Type B pancreatic cell (in vitro differentiated cells): ENCODE results near the gene ZNF22. TPM values are rescaled to one million over a fixed set of nuclear protein-coding genes. Genes with fewer than 3 reads are reported as not detected.

Experiments
- DNase-seq: peaks from one replicate; pipeline ENCODE4 v3.0.0; 2021; ENCODE audit warnings: mixed read lengths; ENCODE audit not compliant: unreplicated experiment; ENCODE audit errors: extremely low spot score
- H3K27ac Mint-ChIP-seq: 2 replicates; pipeline ENCODE4 v1.8.0; 2021; ENCODE audit warnings: mild to moderate bottlenecking, mixed read lengths
- H3K27me3 Mint-ChIP-seq: 2 replicates; pipeline ENCODE4 v1.8.0; 2021; ENCODE audit warnings: mixed read lengths
- H3K36me3 Mint-ChIP-seq: 2 replicates; pipeline ENCODE4 v1.8.0; 2021; ENCODE audit warnings: mixed read lengths
- H3K4me1 Mint-ChIP-seq: one replicate; pipeline ENCODE4 v1.8.0; 2021; ENCODE audit warnings: mixed read lengths; ENCODE audit not compliant: unreplicated experiment
- H3K4me3 Mint-ChIP-seq: 2 replicates; pipeline ENCODE4 v1.8.0; 2021; ENCODE audit warnings: mild to moderate bottlenecking, mixed read lengths
- H3K9me3 Mint-ChIP-seq: 2 replicates; pipeline ENCODE4 v1.8.0; 2021; ENCODE audit warnings: mixed read lengths
- CTCF ChIP-seq: fragments of 200-600 bp; sonication (generic); conservative IDR thresholded peaks from 2 replicates; pipeline ENCODE4 v1.5.0; 2021; ENCODE audit warnings: antibody characterized with exemption, mild to moderate bottlenecking
- total RNA-seq: library from RNA; stranded (reverse); gene quantifications from 2 replicates; pipeline ENCODE4 v1.2.1, GENCODE V29; 2021; ENCODE audit warnings: low replicate concordance

ZNF22 gene
- total RNA-seq, 1 donor from 2014 or later = 39.0 TPM

GRCh38 chr10:45001381-45002148 lies 842 bp downstream of the ZNF22 start:
- H3K9me3 Mint-ChIP-seq = peaks cover 3% of the 10 kb centered on the region
- H3K27me3 Mint-ChIP-seq = no peaks in the 10 kb centered on the region
- H3K4me1 Mint-ChIP-seq = peaks cover 8% of the 10 kb centered on the region
- peak overlapping the region; percentile 94 for H3K27ac Mint-ChIP-seq
- no peak for DNase-seq
- peak overlapping the region; percentile 94 for H3K4me3 Mint-ChIP-seq
- peak; percentile 68 for TF ChIP-seq CTCF
- H3K36me3 Mint-ChIP-seq = peaks cover 43% of the 10 kb centered on the region

- H3K36me3 Mint-ChIP-seq = peaks cover 43% of the 10 kb centered on the region
- no peak overlapping the region for H3K27ac Mint-ChIP-seq
- peaks cover 8% of the 10 kb centered on the region for H3K4me1 Mint-ChIP-seq
- no peak for TF ChIP-seq CTCF
- no peak overlapping the region for H3K4me3 Mint-ChIP-seq
- no peak for DNase-seq
- H3K27me3 Mint-ChIP-seq = no peaks in the 10 kb centered on the region
- H3K9me3 Mint-ChIP-seq = peaks cover 3% of the 10 kb centered on the region
Measured at GRCh38 chr10:45003432-45004000, 2.8 kb downstream of the ZNF22 start.

GRCh38 chr10:45004661-45005060 lies 3.9 kb downstream of the ZNF22 start:
- TF ChIP-seq CTCF = no peak
- peaks cover 43% of the 10 kb centered on the region for H3K36me3 Mint-ChIP-seq
- peaks cover 8% of the 10 kb centered on the region for H3K4me1 Mint-ChIP-seq
- H3K9me3 Mint-ChIP-seq = peaks cover 3% of the 10 kb centered on the region
- DNase-seq = no peak
- H3K27ac Mint-ChIP-seq = no peak overlapping the region
- H3K27me3 Mint-ChIP-seq = no peaks in the 10 kb centered on the region
- no peak overlapping the region for H3K4me3 Mint-ChIP-seq

GRCh38 chr10:45005284-45005683 lies 4.6 kb downstream of the ZNF22 start:
- DNase-seq = no peak
- peaks cover 43% of the 10 kb centered on the region for H3K36me3 Mint-ChIP-seq
- H3K27me3 Mint-ChIP-seq = no peaks in the 10 kb centered on the region
- H3K4me1 Mint-ChIP-seq = peaks cover 4% of the 10 kb centered on the region
- no peak for TF ChIP-seq CTCF
- no peak overlapping the region for H3K4me3 Mint-ChIP-seq
- peaks cover 3% of the 10 kb centered on the region for H3K9me3 Mint-ChIP-seq
- H3K27ac Mint-ChIP-seq = no peak overlapping the region

- H3K36me3 Mint-ChIP-seq = peaks cover 43% of the 10 kb centered on the region
- no peaks in the 10 kb centered on the region for H3K4me1 Mint-ChIP-seq
Measured at GRCh38 chr10:45006276-45007030, 5.7 kb downstream of the ZNF22 start.

More at GRCh38 chr10:45006276-45007030, 5.7 kb downstream of the ZNF22 start:
- Mint-ChIP-seq H3K9me3 (peaks cover 3% of the 10 kb centered on the region), H3K4me3 (no peak overlapping the region), H3K27me3 (no peaks in the 10 kb centered on the region), H3K27ac (no peak overlapping the region)
- DNase-seq = no peak
- no peak for TF ChIP-seq CTCF
